PC-9 (cell line): ENCODE results near the gene KIF26A.

Experiments
- CTCF ChIP-seq: fragments of 200-600 bp; sonication (generic); conservative IDR thresholded peaks from 2 replicates; pipeline ENCODE4 v1.6.1; 2017; ENCODE audit warnings: mixed run types, antibody characterized with exemption, mild to moderate bottlenecking, moderate library complexity
- EZH2 ChIP-seq: fragments of 200-600 bp; sonication (generic); IDR thresholded peaks from 2 replicates; pipeline ENCODE4 v1.8.0; 2017; ENCODE audit warnings: antibody characterized with exemption, low read depth

- no peak for TF ChIP-seq CTCF
- no peak; the same call in 1 of the 2 replicates for TF ChIP-seq EZH2
These were observed 75.1 kb downstream of the KIF26A start for GRCh38 chr14:104213301-104214034.
